Inflammatory macrophage treated with lipopolysaccharide for 1 hour (primary cell): ENCODE results near the gene CECR2.
A peak's percentile ranks its signal among the peaks of the same experiment; 100 is the strongest.
"Not testable (repeated sequence)": the region's sequence is repeated elsewhere in the genome, so short reads cannot be mapped to it uniquely, and the experiment has no call there.

ENCODE experiments used
- DNase-seq, 2 donors: peaks; one replicate each; pipeline ENCODE4 v3.0.0-alpha.2; 2020 to 2022

CECR2 gene

DNA sequence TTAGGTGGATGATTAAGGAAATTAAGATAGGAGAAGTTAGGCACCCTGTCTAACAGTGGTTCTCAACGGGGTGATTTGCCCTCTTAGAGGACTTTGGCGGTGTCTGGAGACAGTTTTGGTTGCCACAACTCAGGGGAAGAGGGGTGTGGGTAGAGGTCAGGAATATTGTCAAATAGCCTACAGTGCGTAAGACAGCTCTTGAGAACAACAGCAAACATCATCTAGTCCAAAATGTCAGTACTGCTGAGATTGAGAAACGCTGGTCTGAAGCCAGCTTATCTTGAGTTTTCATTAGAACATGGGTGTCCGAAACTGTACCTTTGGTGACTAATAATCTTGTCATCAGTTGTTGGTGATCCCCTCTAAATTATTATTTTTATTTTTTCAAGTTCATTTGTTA lies 38.4 kb downstream of the CECR2 start:
- no peak for DNase-seq

GRCh38 chr22:17410576-17410975 lies 41.3 kb downstream of the CECR2 start:
- no peak for DNase-seq

DNA sequence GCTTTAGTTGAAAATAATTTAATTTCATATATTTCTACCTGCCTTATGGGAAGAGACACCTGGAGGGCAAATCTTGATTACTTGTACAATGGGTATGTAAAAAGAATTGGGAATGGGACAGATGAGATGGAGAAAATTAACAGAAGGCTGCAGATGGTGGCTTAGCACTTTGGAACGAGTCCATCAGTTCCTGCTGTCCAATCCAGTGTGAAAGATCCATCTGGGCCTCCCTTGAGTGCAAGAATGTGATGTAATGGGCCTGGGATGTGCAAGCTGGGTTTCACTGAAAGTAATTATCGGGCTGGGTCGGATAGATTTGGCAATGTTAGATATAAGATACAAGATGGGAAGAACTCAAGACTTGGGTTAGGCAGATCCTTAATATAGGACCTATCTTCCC lies 42.0 kb downstream of the CECR2 start:
- no peak for DNase-seq

DNA sequence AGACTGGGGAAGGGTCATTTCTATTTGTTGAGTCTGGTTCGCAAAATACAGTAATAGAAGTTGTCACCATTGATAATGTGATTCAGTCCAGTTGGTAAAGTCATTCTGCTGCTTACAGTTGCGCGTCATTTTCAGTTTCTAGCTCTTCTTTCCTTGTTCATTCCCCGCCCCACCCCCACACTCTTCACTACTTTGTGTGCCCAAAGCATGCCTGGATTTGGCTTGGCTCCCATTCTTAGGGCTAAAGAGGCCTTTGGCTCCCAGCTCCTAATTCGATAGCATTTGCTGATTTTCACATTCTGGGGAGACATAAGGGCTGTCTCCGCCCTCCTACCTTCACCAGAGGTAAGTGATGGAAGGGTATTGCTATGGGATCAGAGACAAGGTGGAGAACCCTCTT lies 43.0 kb downstream of the CECR2 start:
- no peak for DNase-seq

- no peak for DNase-seq
These were observed 49.6 kb downstream of the CECR2 start for GRCh38 chr22:17418890-17419324.

DNA sequence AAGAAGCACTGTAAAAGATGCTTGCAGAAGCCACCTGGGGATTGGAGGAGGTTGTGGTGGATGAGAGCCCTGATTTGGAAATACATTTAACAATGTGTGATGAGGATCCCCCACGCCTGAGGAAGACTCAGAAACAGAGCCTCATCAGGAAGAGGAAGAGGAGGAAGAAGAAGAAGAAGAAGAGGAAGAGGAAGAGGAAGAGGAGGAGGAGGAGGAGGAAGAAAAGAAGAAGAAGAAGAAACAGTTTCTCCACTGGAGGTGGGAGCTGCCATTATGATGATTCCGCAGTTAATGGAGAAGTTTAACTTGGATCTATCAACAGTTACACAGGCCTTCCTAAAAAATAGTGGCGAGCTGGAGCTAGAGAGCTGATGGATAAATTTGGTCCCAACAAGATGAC lies 50.1 kb downstream of the CECR2 start:
- no peak for DNase-seq

DNA sequence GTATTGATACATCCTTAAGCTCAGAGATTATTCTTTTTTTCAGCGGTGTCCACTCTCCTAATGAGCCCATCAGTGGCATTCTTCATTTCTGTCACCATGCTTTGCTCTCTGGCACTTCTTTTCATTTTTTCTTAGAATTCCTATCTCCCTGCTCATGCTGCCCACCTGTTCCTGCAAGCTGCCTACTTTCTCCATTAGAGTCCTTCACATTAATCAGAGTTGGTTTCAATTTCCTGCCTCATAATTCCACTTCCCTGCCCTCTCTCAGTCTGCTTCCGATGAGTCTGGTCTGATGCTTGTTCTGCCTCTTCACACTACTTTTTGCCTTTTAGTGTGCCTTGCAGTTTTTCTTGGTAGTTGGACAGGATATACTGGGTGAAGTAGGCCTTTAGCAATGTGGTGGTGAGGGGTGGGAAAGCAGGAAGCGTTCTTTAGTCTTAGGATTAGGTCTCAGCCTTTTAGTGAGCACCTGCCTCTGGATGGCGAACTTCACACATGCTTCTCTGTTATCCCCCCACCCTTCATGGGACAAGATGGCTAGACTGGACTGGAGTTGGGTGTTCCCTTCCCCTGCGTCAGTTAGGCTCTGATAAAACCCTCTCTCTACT lies 53.6 kb downstream of the CECR2 start:
- DNase-seq: no peak

DNA sequence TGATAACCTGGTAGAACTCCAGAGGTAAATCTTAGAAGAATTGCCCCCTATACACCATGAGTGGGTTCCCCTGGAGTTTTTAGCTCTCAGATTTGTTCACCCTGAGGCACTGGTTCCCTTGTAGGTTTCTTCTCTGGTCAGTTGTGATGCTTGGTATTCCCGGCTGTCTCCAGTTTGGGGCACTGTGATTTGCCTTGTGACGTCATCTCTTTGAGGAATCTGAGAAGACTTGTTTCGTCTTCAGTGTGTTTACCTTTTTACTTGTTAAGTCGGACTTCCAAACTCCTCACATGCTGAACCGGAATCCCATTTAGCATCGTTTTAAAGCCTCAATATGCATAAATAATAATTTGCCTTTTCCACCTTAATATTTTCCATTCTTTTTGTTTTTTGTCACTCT lies 54.4 kb downstream of the CECR2 start:
- DNase-seq: no peak

- not testable (repeated sequence) for DNase-seq
These were observed 58.3 kb downstream of the CECR2 start for GRCh38 chr22:17427528-17427927.

DNA sequence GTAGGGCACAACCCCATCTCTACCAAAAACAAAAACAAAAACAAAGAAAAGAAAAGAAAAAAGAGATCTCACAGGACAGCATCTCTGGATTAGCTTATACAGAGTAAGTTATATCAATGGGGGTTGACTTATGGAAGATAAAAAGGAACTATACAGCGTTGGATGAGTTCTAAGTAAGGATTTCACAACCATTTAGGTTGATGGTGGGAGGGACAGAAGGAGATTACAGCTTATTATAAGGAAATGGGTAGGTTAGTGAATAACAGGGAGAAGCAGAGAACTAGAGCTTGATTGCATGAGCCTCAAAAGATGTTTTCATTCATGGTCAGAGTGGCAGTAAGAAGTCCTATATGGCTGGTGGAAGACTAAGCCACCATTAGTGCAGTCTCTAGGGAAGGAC lies 60.3 kb downstream of the CECR2 start:
- peak; percentile 46 to 61 for DNase-seq

GRCh38 chr22:17430412-17430811 lies 61.2 kb downstream of the CECR2 start:
- peak; percentile 28 to 29 for DNase-seq

GRCh38 chr22:17431179-17431578 lies 61.9 kb downstream of the CECR2 start:
- DNase-seq: no peak

GRCh38 chr22:17434856-17435255 lies 65.6 kb downstream of the CECR2 start:
- no peak for DNase-seq

- no peak for DNase-seq
These were observed 66.1 kb downstream of the CECR2 start for GRCh38 chr22:17435375-17435774.

- peak; percentile 49 to 51 for DNase-seq
These were observed 67.2 kb downstream of the CECR2 start for GRCh38 chr22:17436382-17436980.

DNA sequence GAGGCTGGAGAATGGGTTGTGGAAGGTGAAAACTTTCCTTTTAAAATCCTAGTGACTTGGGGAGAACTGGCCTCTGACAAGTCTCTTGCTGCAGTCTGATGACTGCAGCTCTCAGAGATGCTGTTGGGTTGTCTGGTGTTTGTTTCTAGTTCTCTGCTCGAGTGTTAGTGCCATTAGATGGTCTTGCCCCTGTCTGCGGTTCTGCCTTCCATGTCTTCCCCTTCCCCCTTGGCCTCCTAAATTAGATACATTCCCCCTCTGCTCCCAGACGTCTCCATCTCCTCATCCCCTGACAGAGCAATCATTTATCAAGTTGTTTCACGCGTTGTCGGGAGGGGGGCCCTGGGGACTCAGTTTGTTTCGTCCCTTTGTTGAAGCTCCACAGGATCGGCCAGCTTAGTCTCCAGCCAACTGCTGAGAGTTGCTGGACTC lies 67.7 kb downstream of the CECR2 start:
- DNase-seq: no peak

- DNase-seq: no peak
These were observed 68.8 kb downstream of the CECR2 start for GRCh38 chr22:17438026-17438425.

GRCh38 chr22:17441326-17441725 lies 72.1 kb downstream of the CECR2 start:
- no peak for DNase-seq

GRCh38 chr22:17443405-17444203 lies 74.3 kb downstream of the CECR2 start:
- no peak for DNase-seq

DNA sequence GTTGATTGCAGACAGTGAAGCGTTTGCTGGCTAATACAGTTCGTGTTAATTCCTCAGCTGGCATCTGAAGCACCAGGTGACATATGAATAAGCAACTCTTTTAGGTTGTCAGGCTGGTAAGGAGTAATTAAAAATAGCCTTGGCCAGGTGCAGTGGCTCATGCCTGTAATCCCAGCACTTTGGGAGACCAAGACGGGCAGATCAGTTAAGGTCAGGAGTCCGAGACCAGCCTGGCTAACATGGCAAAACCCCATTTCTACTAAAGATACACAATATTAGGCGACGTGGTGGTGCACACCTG lies 74.9 kb downstream of the CECR2 start:
- DNase-seq: no peak

DNA sequence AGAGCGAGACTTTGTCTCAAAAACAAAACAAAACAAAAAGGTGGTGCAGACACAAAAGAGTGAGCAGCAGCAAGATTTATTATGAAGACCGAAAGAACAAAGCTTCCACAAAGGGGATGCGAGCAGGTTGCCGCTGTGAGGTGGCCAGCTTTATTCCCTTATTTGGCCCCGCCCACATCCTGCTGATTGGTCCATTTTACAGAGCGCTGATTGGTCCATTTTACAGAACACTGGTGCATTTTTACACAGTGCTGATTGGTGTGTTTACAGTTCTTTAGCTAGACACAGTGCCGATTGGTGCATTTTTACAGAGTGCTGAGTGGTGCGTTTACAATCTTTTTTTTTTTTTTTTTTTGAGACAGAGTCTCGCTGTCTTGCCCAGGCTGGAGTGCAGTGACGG lies 77.4 kb downstream of the CECR2 start:
- no peak for DNase-seq

- DNase-seq: no peak
These were observed 82.1 kb downstream of the CECR2 start for GRCh38 chr22:17451316-17451715.

DNA sequence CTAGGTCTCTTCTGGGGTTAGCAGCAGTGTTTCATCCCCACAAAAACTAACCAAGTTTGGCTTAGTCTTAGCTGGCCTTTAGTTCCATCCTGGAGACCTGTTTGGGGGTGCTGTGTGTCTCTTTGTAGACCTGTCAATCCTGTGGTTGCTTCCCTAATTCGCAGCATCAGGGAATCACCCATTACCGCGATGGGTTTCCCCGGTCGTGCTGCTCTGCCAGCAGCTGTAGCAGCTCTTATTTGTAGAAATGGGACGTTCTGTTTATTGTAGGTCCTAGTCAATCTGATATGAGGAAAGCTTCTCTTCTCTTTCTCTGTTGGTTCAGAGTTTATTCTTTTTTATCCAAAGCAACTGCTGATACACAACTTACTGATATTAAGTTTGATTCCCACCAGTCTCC lies 91.6 kb downstream of the CECR2 start:
- peak in 1 of 2 donors; percentile 10 for DNase-seq

GRCh38 chr22:17470880-17471500 lies 101.7 kb downstream of the CECR2 start:
- no peak for DNase-seq
